DMS79 (cell line): ENCODE data around the gene SLFN12L.
"Not testable (repeated sequence)": the region's sequence is repeated elsewhere in the genome, so short reads cannot be mapped to it uniquely, and the experiment has no call there.

ENCODE experiments used
- DNase-seq: peaks from one replicate; lab custom pipeline; 2025; lab: John Stamatoyannopoulos, UW

Gene SLFN12L

GRCh38 chr17:35542990-35543389 lies 5.5 kb upstream of the SLFN12L start:
- no peak for DNase-seq

GRCh38 chr17:35541434-35541833 lies 4.0 kb upstream of the SLFN12L start:
- DNase-seq, result no peak

- DNase-seq, result no peak
These were observed 3.3 kb upstream of the SLFN12L start for GRCh38 chr17:35540589-35541404.

GRCh38 chr17:35539659-35540026 lies 2.2 kb upstream of the SLFN12L start:
- no peak for DNase-seq

GRCh38 chr17:35536664-35537171 lies 760 bp downstream of the SLFN12L start:
- DNase-seq, result no peak

GRCh38 chr17:35535406-35535805 lies 2.1 kb downstream of the SLFN12L start:
- not testable (repeated sequence) for DNase-seq

GRCh38 chr17:35534576-35535093 lies 2.8 kb downstream of the SLFN12L start:
- no peak for DNase-seq

- DNase-seq, result no peak
These were observed 6.3 kb downstream of the SLFN12L start for GRCh38 chr17:35531160-35531559.

GRCh38 chr17:35529866-35530265 lies 7.6 kb downstream of the SLFN12L start:
- DNase-seq, result no peak

- not testable (repeated sequence) for DNase-seq
These were observed 8.2 kb downstream of the SLFN12L start for GRCh38 chr17:35529326-35529725.

- no peak for DNase-seq
These were observed 14.2 kb downstream of the SLFN12L start for GRCh38 chr17:35523296-35523695.

GRCh38 chr17:35521654-35522256 lies 15.7 kb downstream of the SLFN12L start:
- DNase-seq, result not testable (repeated sequence)

GRCh38 chr17:35521150-35521549 lies 16.3 kb downstream of the SLFN12L start:
- DNase-seq, result no peak

- DNase-seq, result no peak
These were observed 17.5 kb downstream of the SLFN12L start for GRCh38 chr17:35519906-35520442.

- no peak for DNase-seq
These were observed 18.0 kb downstream of the SLFN12L start for GRCh38 chr17:35519439-35519838.

GRCh38 chr17:35518431-35518830 lies 19.0 kb downstream of the SLFN12L start:
- DNase-seq, result not testable (repeated sequence)

GRCh38 chr17:35515027-35515426 lies 22.5 kb downstream of the SLFN12L start:
- no peak for DNase-seq

GRCh38 chr17:35514564-35514963 lies 22.9 kb downstream of the SLFN12L start:
- DNase-seq, result no peak

- no peak for DNase-seq
These were observed 27.4 kb downstream of the SLFN12L start for GRCh38 chr17:35510052-35510451.

- DNase-seq, result not testable (repeated sequence)
These were observed 29.8 kb downstream of the SLFN12L start for GRCh38 chr17:35507714-35508113.

GRCh38 chr17:35499548-35499947 lies 37.9 kb downstream of the SLFN12L start:
- DNase-seq, result no peak

- DNase-seq, result no peak
These were observed 38.9 kb downstream of the SLFN12L start for GRCh38 chr17:35498448-35499178.
